LNCAP (cell line): Measurements from ENCODE around the gene NFKBIA.

ENCODE experiments used
- CTCF ChIP-seq: fragments of 450-650 bp; IDR thresholded peaks from 2 replicates; pipeline ENCODE4 v1.5.1; 2017; ENCODE audit warnings: mild to moderate bottlenecking

NFKBIA gene

DNA sequence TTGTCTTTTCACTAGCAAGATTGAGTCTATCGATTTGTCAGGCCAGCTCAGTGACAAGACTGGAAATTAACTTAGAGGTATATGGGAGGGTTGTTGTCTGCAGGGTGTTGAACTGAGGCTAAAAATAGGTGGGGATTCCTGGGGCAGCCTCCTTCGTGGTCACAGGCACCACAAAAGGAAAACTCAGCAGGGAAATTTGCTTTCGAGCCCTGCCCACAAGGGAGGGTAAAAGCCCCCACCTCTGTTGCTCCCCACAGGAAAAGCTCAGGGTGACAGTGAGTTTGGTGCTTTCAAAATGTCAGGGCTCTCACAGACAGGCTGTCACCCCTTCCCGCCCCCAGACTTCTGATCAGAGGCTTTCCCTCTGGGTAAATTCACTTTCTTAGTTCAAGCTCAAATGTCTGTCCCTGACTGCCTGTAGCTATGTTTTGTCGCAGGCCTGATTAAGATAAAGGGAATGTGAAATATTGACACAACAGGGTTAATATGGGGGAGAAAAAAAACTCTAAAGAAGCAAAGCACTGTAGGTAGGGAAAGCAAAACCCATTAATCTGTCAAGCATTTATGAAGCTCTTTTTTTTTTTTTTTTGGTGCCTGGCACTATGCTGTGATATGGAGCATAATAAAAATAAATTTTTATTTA, 11.7 kb upstream of the NFKBIA start:
- TF ChIP-seq CTCF: no peak

DNA sequence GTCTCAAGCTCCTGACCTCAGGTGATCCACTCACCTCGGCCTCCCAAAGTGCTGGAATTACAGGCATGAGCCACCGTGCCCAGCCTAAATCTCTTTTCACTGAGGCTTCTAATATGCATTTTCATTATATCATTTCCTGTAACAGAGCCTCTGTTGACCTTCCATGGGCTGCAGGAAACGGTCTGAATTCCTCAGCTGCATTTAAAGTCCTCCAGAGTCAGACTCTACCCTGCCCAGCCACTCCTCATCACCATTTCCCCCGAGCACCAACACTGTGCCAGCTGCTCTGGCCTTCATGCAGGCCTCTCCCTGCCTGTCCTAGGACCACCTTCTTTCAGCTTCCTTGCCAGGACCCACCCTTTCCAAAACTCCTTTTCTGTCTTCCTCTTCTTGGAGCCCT, 9.8 kb upstream of the NFKBIA start:
- TF ChIP-seq CTCF: no peak

DNA sequence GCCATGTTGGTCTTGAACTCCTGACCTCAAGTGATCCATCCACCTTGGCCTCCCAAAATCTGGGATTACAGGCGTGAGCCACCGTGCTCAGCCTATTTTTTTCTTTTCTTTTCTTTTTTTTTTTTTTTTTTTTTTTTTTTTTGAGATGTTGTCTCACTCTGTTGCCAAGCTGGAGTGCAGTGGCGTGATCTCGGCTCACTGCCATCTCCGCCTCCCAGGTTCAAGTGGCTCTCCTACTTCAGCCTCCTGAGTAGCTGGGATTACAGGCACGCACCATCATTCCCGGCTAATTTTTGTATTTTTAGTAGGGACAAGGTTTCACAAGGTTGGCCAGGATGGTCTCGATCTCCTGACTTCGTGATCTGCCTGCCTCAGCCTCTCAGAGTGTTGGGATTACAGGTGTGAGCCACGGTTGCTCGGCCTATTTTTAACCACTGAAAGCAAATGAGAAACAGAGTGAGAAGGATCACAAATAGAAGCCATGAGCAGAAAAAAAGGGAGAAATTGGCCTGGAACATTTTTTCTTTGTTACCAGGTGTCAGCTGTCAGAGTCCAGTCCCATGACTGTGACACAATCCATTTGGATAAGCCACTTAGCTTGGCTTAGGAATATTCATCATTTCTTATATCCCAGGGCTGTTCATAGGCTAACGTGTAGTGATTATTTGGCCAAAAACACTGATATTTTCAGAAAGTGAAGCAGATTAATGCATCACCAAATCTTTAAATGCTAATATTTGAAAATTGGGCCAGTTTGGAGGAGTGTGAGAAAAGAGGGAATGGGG, 7.9 kb upstream of the NFKBIA start:
- TF ChIP-seq CTCF: no peak

- TF ChIP-seq CTCF: no peak
These were observed 6.3 kb upstream of the NFKBIA start for GRCh38 chr14:35410858-35411257.

- no peak for TF ChIP-seq CTCF
These were observed 5.0 kb upstream of the NFKBIA start for GRCh38 chr14:35409595-35409994.

- no peak for TF ChIP-seq CTCF
These were observed 3.5 kb upstream of the NFKBIA start for GRCh38 chr14:35408026-35408425.

- TF ChIP-seq CTCF: no peak
These were observed 2.7 kb upstream of the NFKBIA start for GRCh38 chr14:35407306-35407630.
